Heart left ventricle (tissue), 13 donors: ENCODE data around the gene AGFG2.

Source experiments
- POLR2A ChIP-seq, 2 donors: fragments of 450-650 bp; IDR thresholded peaks; one replicate each; pipeline ENCODE4 v1.6.1; 2017; ENCODE audit warnings: antibody characterized with exemption in 2 of 2, mild to moderate bottlenecking in 2 of 2, moderate library complexity in 2 of 2
- TF ChIP-seq, protein P1 (sequence below), 12 donors: fragments of 200-600 bp; sonication (generic) in 4 of 12; IDR thresholded peaks; one replicate each; pipeline versions ENCODE4 v1.5.0 to v1.8.0; 2018 to 2022; ENCODE audit warnings: antibody characterized with exemption in 12 of 12, mild to moderate bottlenecking in 5 of 12
- donor health status: ischemic (EF 13 %, LVEDD 7.1; RV severe dilation, severe dysfunction).
- donor health status: DM: no; HTN: yes; CAD: no.
- donor health status: DM: no; HTN: no; CAD: no.
- donor health status: ischemic (EF 25% LVEDD 6.9; RV normal size, moderate dysfunction).
- donor health status: ischemic (EF 25% LVEDD 5.7; RV mildly dilated, moderate dysfunction).
- donor health status: ischemic (EF 35%, LVEDD 5.7; RV mildly dilated, moderate dysfunction).
- donor health status: nonischemic (EF 11% LVEDD 7.7; RV severe dilation, severe dysfunction).
- donor health status: DM: yes; HTN: yes; CAD: no.
- donor health status: PGD.
- donor health status: ischemic (EF 29% LVEDD 5.4; RV normal size, mild dysfunction).
- donor health status: nonischemic (EF 23%, LVEDD 6.1; RV moderate dilation, normal function).

DNA sequence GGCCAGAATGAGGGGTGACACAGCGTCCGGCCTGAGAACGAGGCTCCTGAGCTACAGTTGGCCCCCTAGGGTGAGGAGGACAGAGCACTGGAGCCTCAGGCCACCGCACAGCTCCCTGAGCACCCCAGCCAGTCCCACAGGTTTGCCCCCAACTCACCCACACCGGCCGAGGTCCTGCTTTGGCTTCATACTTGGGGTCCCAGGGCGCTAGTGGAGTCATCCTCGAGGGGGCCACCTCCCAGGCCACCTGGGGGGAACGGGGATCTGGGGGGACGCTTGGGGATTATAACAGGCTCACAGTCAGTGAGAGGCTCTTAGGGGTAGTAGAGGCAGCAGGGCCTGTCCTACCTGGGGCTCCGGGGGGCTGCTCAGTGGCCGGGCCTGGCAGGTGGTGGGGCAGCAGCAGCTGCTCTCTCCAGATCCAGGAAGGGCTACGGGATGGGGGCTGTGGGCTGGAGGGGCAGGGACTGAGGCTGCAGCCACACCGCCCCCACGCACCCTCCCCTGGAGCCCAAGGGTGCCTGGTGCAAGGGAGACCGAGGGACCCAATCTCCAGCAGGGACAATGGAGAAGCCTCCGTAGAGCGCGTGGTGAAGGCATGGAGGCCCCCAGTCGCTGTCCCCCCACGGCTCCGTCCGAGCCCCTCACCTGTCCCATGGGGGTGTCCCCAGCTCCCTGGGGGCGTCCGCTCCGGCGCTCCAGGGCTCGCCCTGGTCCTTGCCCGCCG is 34.1 kb downstream of the AGFG2 start:
- no peak for TF ChIP-seq POLR2A (IDR thresholded peaks at IDR 0.05)
- TF ChIP-seq, protein P1, sequence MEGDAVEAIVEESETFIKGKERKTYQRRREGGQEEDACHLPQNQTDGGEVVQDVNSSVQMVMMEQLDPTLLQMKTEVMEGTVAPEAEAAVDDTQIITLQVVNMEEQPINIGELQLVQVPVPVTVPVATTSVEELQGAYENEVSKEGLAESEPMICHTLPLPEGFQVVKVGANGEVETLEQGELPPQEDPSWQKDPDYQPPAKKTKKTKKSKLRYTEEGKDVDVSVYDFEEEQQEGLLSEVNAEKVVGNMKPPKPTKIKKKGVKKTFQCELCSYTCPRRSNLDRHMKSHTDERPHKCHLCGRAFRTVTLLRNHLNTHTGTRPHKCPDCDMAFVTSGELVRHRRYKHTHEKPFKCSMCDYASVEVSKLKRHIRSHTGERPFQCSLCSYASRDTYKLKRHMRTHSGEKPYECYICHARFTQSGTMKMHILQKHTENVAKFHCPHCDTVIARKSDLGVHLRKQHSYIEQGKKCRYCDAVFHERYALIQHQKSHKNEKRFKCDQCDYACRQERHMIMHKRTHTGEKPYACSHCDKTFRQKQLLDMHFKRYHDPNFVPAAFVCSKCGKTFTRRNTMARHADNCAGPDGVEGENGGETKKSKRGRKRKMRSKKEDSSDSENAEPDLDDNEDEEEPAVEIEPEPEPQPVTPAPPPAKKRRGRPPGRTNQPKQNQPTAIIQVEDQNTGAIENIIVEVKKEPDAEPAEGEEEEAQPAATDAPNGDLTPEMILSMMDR (IDR thresholded peaks at IDR 0.05): no peak
